ENCODE data around the gene CDC20.

DNA sequence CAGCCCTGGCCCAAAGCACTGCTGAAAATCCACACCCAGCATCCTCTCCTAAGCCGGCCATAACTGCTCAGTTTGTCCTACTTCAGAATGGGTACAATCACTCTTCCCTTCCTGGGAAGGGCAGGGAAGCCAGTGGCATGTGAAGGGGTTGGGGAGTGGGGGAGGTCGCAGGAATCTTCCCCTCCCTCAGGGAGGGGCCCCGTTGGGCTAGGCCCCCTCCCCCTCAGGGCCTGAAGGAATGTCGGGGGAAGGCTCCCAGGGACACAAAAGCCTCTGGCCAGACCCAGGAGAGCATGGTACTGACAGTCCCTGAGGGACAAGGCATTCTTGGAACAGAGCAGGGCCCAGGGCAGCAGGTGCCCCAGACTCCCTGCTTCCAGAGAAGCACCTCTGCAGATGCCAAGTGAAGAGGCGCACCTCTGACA lies 7.8 kb downstream of the CDC20 start:
- TF ChIP-seq, protein P1, sequence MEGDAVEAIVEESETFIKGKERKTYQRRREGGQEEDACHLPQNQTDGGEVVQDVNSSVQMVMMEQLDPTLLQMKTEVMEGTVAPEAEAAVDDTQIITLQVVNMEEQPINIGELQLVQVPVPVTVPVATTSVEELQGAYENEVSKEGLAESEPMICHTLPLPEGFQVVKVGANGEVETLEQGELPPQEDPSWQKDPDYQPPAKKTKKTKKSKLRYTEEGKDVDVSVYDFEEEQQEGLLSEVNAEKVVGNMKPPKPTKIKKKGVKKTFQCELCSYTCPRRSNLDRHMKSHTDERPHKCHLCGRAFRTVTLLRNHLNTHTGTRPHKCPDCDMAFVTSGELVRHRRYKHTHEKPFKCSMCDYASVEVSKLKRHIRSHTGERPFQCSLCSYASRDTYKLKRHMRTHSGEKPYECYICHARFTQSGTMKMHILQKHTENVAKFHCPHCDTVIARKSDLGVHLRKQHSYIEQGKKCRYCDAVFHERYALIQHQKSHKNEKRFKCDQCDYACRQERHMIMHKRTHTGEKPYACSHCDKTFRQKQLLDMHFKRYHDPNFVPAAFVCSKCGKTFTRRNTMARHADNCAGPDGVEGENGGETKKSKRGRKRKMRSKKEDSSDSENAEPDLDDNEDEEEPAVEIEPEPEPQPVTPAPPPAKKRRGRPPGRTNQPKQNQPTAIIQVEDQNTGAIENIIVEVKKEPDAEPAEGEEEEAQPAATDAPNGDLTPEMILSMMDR (IDR thresholded peaks at IDR 0.05; ENCODE audit: low read depth, low read length) = no peak
- TF ChIP-seq EZH2phosphoT487 (IDR thresholded peaks at IDR 0.05; ENCODE audit: low read depth) = no peak

All from OCI-LY3 (cell line).